Body of pancreas (tissue), 4 donors: ENCODE results near the gene CFAP58.

Source experiments
- CTCF ChIP-seq, 7 experiments: fragments of 450-650 bp in 4 of 7; fragments of 200-600 bp in 3 of 7; sonication (generic) in 3 of 7; IDR thresholded peaks; one replicate each; pipeline ENCODE4 v1.5.1; 2016 to 2019; ENCODE audit warnings: antibody characterized with exemption in 7 of 7
- POLR2A ChIP-seq, 3 donors: fragments of 450-650 bp; IDR thresholded peaks; one replicate each; pipeline ENCODE4 v1.6.1; 2016; ENCODE audit warnings: antibody characterized with exemption in 3 of 3, mild to moderate bottlenecking in 2 of 3

DNA sequence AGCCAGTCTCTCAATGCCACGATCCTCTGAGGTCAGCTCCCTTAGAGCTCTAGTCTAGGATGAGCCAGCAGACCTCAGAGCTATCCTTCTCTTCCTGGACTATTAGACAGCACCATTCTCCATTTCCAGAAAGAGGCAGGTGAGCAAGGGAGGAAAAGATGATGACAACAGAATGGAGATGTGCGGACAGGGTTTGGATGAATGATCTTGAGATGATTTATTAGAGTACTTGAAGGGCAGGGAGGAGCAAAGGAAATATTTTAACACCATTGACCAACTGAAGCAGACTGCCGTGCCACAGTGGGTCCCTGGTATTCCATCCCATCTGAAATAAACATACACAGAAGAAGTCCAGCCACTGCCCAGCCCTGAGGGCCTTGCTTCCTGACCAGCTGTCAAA, 94.3 kb downstream of the CFAP58 start:
- TF ChIP-seq CTCF (IDR thresholded peaks at IDR 0.05) (no peak), POLR2A (IDR thresholded peaks at IDR 0.05) (no peak)
